Amygdala (tissue), 56 donors: Measurements from ENCODE around the gene TMEM186.
"Not testable (repeated sequence)": the region's sequence is repeated elsewhere in the genome, so short reads cannot be mapped to it uniquely, and the experiment has no call there.

Source experiments
- DNase-seq, 56 donors: peaks; one replicate each; lab custom pipeline; 2025; lab: John Stamatoyannopoulos, UW

The TMEM186 gene

GRCh38 chr16:8814095-8814806 is 16.8 kb upstream of the TMEM186 start:
- no peak for DNase-seq

- DNase-seq: peak in 1 of 56 donors; percentile 1
These were observed 14.9 kb upstream of the TMEM186 start for GRCh38 chr16:8812162-8812843.

GRCh38 chr16:8808613-8809353 is 11.3 kb upstream of the TMEM186 start:
- no peak for DNase-seq

- DNase-seq: no peak
These were observed 10.6 kb upstream of the TMEM186 start for GRCh38 chr16:8808009-8808408.

- DNase-seq: no peak
These were observed 9.8 kb upstream of the TMEM186 start for GRCh38 chr16:8807189-8807588.

- no peak for DNase-seq
These were observed 9.0 kb upstream of the TMEM186 start for GRCh38 chr16:8806272-8806983.

- DNase-seq: no peak
These were observed 6.9 kb upstream of the TMEM186 start for GRCh38 chr16:8804313-8804712.

- DNase-seq: not testable (repeated sequence)
These were observed 6.3 kb upstream of the TMEM186 start for GRCh38 chr16:8803733-8804132.

- no peak for DNase-seq
These were observed 4.3 kb upstream of the TMEM186 start for GRCh38 chr16:8801701-8802100.

GRCh38 chr16:8798535-8799157 is 1.2 kb upstream of the TMEM186 start:
- DNase-seq: no peak

- DNase-seq: no peak
These were observed 712 bp upstream of the TMEM186 start for GRCh38 chr16:8798174-8798527.

GRCh38 chr16:8796469-8797363 is 723 bp downstream of the TMEM186 start:
- no peak for DNase-seq

GRCh38 chr16:8795818-8796217 is 1.6 kb downstream of the TMEM186 start:
- no peak for DNase-seq

GRCh38 chr16:8795091-8795490 is 2.3 kb downstream of the TMEM186 start:
- DNase-seq: no peak

GRCh38 chr16:8788578-8789172 is 8.8 kb downstream of the TMEM186 start:
- no peak for DNase-seq

- not testable (repeated sequence) for DNase-seq
These were observed 11.1 kb downstream of the TMEM186 start for GRCh38 chr16:8786316-8786715.

- no peak for DNase-seq
These were observed 12.0 kb downstream of the TMEM186 start for GRCh38 chr16:8785408-8785807.

GRCh38 chr16:8782673-8783072 is 14.8 kb downstream of the TMEM186 start:
- no peak for DNase-seq

- no peak for DNase-seq
These were observed 15.6 kb downstream of the TMEM186 start for GRCh38 chr16:8781797-8782196.
